ENCODE measurements around the gene C4BPA. TPM values are rescaled to one million over a fixed set of nuclear protein-coding genes. Genes with fewer than 3 reads are reported as not detected.

Gene C4BPA
- total RNA-seq, 1 donor from 2014 or later: 0.27 TPM

GRCh38 chr1:207164086-207164485, 60.1 kb downstream of the C4BPA start:
- intact Hi-C loops (cut with DNase I): no loop called here
- no peak for DNase-seq (ENCODE audit: low spot score)
- ATAC-seq: no peak

DNA sequence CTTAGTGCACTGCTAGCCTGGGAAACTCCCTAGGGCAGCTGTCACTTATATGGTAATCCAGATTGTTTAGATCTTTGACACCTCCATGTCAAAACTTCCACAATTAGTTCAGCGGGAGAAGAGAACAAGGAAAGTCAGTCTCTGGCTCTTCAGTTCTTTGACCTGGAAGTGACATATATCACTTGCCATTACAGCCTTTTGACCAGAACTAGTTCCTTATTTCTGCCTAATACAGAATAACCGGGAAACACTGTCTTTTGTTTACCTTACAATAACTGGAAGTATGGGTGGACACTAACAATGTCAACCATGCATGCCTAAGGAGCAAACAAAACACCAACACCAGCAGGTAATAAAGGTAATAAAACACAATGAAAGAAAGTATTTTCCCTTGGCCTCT, 68.3 kb downstream of the C4BPA start:
- no peak for DNase-seq (ENCODE audit: low spot score)
- intact Hi-C loops (cut with DNase I): no loop called here
- ATAC-seq: no peak

GRCh38 chr1:207172885-207173284, 68.9 kb downstream of the C4BPA start:
- ATAC-seq: no peak
- intact Hi-C loops (cut with DNase I): no loop called here
- no peak for DNase-seq (ENCODE audit: low spot score)

GRCh38 chr1:207173396-207173795, 69.4 kb downstream of the C4BPA start:
- ATAC-seq: no peak
- intact Hi-C loops (cut with DNase I): no loop called here

DNA sequence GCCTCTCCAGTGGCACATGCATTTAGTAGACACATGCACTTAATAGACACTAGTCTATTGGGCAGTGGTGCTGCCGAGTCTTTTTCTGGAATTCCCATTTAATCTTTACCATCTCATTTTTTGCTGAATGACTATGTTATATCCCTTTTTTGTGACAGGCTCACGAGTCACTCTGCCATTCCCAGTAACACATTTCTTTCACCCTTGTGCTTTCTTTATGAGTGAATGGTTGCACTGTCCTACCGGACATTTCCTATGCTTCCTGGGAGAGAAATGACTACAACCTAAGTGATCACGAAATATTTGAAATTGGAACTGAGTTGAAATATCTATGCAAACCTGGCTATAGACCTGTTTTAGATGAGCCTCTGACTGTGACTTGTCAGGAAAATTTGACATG, 70.9 kb downstream of the C4BPA start:
- intact Hi-C loops (cut with DNase I): no loop called here
- no peak for DNase-seq (ENCODE audit: low spot score)
- no peak for ATAC-seq

More at GRCh38 chr1:207173396-207173795, 69.4 kb downstream of the C4BPA start:
- no peak for DNase-seq (ENCODE audit: low spot score)

- ATAC-seq (no peak), DNase-seq (ENCODE audit: low spot score) (no peak)
- intact Hi-C loops (cut with DNase I): no loop called here
Observed at GRCh38 chr1:207179036-207179435, 75.0 kb downstream of the C4BPA start.

DNA sequence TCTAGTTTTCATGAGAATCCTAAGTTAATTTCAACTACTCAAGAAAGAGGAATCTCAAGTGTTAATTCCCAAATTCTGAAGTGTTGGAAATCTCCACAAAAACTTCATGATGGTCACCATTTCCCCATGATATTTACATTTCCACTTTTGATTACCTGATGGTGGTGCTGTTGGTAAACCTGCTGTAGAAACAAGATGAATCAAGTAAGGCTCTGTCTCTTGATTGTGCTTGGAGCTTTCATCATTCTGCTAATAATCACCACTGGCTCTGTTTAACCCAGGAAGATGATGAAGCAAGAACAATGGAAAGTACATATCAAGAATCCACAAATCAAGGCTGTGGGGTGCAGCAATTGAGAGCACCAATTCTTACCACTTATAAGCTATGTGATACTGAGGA, 77.8 kb downstream of the C4BPA start:
- ATAC-seq (no peak), DNase-seq (ENCODE audit: low spot score) (no peak)
- intact Hi-C loops (cut with DNase I): no loop called here

DNA sequence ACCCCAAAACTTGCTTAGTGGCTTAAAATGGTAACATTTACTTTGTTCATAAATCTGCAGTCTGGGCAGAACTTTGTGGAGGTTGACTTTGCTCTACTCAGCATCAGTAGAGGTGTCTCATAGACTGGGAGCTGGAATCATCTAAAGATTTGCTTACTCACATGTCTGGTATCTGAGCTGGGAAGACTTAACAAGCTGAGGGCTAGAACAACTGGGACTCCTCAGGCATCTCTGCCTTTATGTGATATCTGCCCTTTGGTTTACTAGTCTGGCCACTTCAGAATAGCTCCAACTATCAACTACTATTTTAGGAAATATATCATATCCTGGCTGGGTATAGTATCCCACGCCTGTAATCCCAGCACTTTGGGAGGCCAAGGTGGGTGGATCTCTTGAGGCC, 82.5 kb downstream of the C4BPA start:
- ATAC-seq: no peak
- DNase-seq (ENCODE audit: low spot score): no peak
- intact Hi-C loops (cut with DNase I): no loop called here

DNA sequence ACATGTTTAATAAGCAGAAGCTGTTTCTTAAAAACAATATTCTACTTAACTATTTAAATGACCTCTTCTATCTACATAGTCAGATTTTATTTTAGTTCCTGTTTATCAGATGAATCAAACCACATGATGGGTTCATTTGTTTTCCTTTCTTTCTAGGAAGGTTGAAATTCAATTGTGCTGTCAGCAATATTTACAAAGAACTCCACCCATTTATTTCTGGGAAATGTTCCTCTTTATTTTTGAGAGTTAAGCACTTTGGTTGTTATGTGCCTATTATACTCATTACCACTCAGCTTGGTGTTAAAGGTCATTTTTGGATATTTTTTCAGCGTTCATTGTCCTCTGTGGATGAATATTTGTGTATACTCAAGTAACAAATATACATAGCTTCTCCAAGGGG, 84.9 kb downstream of the C4BPA start:
- DNase-seq (ENCODE audit: low spot score) (no peak), ATAC-seq (peak; percentile 49)
- intact Hi-C loops (cut with DNase I): no loop called here

- DNase-seq (ENCODE audit: low spot score): no peak
- ATAC-seq: no peak
- intact Hi-C loops (cut with DNase I): no loop called here
Observed at GRCh38 chr1:207191061-207191460, 87.0 kb downstream of the C4BPA start.

GRCh38 chr1:207191776-207192175, 87.7 kb downstream of the C4BPA start:
- intact Hi-C loops (cut with DNase I): no loop called here
- no peak for DNase-seq (ENCODE audit: low spot score)
- no peak for ATAC-seq

DNA sequence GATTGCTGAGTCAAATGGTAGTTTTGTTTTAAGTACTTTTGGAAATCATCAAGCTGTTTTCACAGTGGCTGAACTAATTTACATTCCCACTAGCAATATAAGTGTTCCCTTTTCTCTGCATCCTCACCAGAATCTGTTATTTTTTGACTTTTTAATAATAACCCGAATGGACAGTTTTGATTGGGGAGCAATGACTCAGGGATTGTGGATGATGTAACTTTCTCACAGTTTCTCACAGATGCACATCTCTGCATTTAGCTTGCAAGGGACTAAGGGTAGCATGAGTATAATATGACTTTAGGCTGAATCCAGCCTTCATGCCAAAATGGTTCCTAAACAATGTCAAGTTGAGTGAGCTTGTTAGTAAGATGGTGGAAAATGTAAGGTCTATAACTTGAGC, 90.2 kb downstream of the C4BPA start:
- intact Hi-C loops (cut with DNase I): no loop called here
- ATAC-seq (no peak), DNase-seq (ENCODE audit: low spot score) (no peak)

Other genes starting within 250 kb of the C4BPA start
- not detected for gene IL20, start 238.6 kb upstream of the C4BPA start, total RNA-seq
- not detected for gene IL24, start 206.8 kb upstream of the C4BPA start, total RNA-seq
- gene FCMR, start 182.3 kb upstream of the C4BPA start, total RNA-seq: 5.0 TPM
- 0.49 TPM for gene PIGR, start 157.8 kb upstream of the C4BPA start, total RNA-seq
- gene FCAMR, start 133.8 kb upstream of the C4BPA start, total RNA-seq: not detected
- 0.49 TPM for gene C1orf116, start 71.5 kb upstream of the C4BPA start, total RNA-seq
- 15.3 TPM for gene YOD1, start 53.0 kb upstream of the C4BPA start, total RNA-seq
- gene PFKFB2, start 51.0 kb upstream of the C4BPA start, total RNA-seq: 16.7 TPM
- gene C4BPB, start 15.4 kb upstream of the C4BPA start, total RNA-seq: 1.8 TPM
- gene CD55, start 217.4 kb downstream of the C4BPA start, total RNA-seq: 152 TPM

Data from sciatic nerve (tissue), 2 donors.